ENCODE results near the gene FAM234A. TPM values are rescaled to one million over a fixed set of nuclear protein-coding genes. Genes with fewer than 3 reads are reported as not detected.

Gene FAM234A
- total RNA-seq, 6 experiments from 2014 or later = 31.7 to 64.8 (median 41.9) TPM

DNA sequence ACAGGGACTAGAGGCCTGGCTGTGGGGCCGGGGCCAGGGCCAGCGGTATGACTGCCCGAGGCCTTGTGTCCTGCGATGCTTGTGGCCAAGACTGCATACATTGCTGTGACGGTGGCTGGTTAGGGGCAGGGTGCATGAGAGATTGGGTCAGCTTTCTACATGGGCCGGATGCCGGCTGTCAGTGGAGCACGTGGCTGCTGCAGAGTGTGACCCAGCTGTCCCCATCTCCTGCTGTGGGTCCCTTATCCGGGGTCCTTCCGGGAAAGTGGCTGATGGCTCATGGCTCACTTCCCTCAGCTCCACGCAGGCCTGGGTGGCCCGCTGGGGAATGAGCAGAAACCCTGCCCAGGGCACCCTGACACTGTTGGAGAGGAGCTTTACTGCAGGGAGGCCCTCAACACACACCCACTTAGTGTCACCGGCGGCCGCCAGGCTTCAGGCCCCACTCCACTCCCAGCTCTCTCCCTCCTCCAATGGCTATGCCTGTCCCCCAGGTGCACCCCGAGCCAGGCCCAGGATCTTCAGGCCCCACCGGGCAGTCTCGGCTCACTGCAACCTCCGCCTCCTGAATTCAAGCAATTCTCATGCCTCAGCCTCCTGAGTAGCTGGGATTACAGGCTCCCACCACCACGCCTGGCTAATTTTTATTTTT lies 41.9 kb downstream of the FAM234A start:
- Histone ChIP-seq H3K4me3 (no peak overlapping the region), H3K27me3 (peaks cover 0 to 21% of the 10 kb centered on the region in 2 donors), H3K36me3 (no peaks in the 10 kb centered on the region), H3K9me3 (no peaks in the 10 kb centered on the region), H3K4me1 (peaks cover 0 to 5% (median 0%) of the 10 kb centered on the region in 4 donors), H3K27ac (no peak overlapping the region)
- TF ChIP-seq, protein P1, sequence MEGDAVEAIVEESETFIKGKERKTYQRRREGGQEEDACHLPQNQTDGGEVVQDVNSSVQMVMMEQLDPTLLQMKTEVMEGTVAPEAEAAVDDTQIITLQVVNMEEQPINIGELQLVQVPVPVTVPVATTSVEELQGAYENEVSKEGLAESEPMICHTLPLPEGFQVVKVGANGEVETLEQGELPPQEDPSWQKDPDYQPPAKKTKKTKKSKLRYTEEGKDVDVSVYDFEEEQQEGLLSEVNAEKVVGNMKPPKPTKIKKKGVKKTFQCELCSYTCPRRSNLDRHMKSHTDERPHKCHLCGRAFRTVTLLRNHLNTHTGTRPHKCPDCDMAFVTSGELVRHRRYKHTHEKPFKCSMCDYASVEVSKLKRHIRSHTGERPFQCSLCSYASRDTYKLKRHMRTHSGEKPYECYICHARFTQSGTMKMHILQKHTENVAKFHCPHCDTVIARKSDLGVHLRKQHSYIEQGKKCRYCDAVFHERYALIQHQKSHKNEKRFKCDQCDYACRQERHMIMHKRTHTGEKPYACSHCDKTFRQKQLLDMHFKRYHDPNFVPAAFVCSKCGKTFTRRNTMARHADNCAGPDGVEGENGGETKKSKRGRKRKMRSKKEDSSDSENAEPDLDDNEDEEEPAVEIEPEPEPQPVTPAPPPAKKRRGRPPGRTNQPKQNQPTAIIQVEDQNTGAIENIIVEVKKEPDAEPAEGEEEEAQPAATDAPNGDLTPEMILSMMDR (IDR thresholded peaks at IDR 0.05) = no peak
- TF ChIP-seq POLR2A (IDR thresholded peaks at IDR 0.05) = no peak
- WGBS (ENCODE audit: insufficient coverage, low coverage, low lambda C conversion rate, missing lambda C conversion rate) = 67% methylated on average over 1 of the region's 20 CpGs
- ATAC-seq (peak in 3 of 4 donors; percentile 30 to 39 (median 37)), DNase-seq (peak in 1 of 3 donors; percentile 22)
- intact Hi-C loops (cut with DNase I) = no loop called here

DNA sequence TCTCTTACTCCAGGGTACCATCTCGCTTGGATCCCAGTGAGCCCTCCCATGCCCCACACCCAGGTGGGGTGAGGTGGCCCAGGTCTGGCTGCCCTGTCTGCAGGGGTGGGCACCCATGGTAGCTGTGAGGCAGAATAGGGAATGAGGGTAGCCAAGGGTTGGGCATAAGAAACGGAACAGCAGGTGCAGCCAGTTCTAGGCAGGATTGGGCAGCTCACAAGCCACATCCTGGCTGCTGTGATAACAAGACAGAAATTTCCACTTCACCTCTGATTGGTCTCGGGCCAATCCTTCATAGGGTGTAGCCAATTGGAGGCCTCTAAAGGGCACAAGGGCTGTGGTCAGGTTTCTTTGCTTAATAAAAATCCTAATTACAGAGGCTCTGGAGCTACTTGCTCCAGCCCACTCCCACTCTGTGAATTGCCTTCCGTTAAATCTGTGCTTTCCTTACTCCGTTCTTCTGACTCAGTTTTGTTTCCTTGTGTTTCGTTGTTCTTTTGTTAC lies 44.3 kb downstream of the FAM234A start:
- no peak overlapping the region for H3K27ac ChIP-seq
- H3K36me3 ChIP-seq = no peaks in the 10 kb centered on the region
- peaks cover 0 to 5% (median 0%) of the 10 kb centered on the region in 4 donors for H3K4me1 ChIP-seq
- peaks cover 0 to 22% of the 10 kb centered on the region in 2 donors for H3K27me3 ChIP-seq
- peak in 1 of 4 donors; percentile 11 for ATAC-seq
- H3K9me3 ChIP-seq = no peaks in the 10 kb centered on the region
- no peak overlapping the region for H3K4me3 ChIP-seq
- DNase-seq = no peak
- TF ChIP-seq, protein P1 (IDR thresholded peaks at IDR 0.05) = no peak
- no peak for TF ChIP-seq POLR2A (IDR thresholded peaks at IDR 0.05)
- WGBS (ENCODE audit: insufficient coverage, low coverage, low lambda C conversion rate, missing lambda C conversion rate) = 68% methylated on average over 5 of the region's 6 CpGs
- intact Hi-C loops (cut with DNase I) = no loop called here

DNA sequence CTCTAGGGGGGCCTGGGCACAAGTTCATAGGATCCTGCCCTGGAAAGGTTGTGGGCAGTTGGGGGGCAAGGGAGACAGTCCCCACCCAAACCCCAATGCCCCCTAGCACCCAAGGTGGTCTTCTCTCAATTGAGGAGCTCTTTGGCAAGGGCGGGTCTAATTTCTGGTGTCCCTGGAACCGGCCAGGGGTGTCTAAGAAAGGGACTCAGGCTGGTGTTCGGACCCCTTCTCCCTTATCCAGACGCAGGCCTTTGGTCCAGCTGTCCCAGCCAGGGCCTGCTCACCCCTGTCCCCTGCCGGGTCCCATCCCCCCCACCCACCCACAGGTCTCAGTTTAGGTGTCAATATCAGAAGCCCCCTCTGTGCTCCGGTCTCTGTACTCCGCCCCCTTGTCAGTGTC lies 44.9 kb downstream of the FAM234A start:
- peaks cover 0 to 5% (median 0%) of the 10 kb centered on the region in 4 donors for H3K4me1 ChIP-seq
- no peaks in the 10 kb centered on the region for H3K36me3 ChIP-seq
- intact Hi-C loops (cut with DNase I) = no loop called here
- H3K4me3 ChIP-seq = no peak overlapping the region
- no CpG with 5 or more reads among the region's 7 CpGs for WGBS (ENCODE audit: insufficient coverage, low coverage, low lambda C conversion rate, missing lambda C conversion rate)
- DNase-seq (no peak), ATAC-seq (no peak)
- H3K9me3 ChIP-seq = no peaks in the 10 kb centered on the region
- H3K27me3 ChIP-seq = peaks cover 0 to 19% of the 10 kb centered on the region in 2 donors
- H3K27ac ChIP-seq = no peak overlapping the region
- no peak for TF ChIP-seq POLR2A (IDR thresholded peaks at IDR 0.05)
- TF ChIP-seq, protein P1 (IDR thresholded peaks at IDR 0.05) = no peak

DNA sequence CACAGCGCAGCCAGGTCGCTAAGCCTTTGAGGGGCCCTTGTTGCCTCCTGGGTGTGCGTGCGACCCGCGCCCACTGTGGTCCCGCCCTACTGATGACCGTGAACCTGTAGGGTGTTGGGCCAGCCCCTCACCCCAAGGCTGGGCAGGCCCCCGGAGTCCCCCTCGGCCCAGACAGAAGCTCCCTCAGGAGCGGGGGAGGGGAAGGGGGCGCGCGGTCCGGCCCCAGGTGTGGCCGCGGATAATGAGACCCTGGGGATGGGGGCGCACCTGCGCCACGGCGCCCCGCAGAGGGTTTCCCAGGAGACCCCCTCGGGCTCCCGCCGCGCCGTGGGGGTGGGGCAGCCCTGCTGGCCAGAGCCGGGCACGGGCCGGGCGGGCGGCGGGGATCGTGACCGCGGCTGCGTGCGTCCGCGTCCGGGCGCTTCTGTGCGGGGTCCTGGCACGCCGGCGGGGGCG lies 45.4 kb downstream of the FAM234A start:
- no peaks in the 10 kb centered on the region for H3K9me3 ChIP-seq
- H3K4me3 ChIP-seq = no peak overlapping the region
- H3K27me3 ChIP-seq = peaks cover 0 to 18% of the 10 kb centered on the region in 2 donors
- intact Hi-C loops (cut with DNase I) = no loop called here
- H3K27ac ChIP-seq = no peak overlapping the region
- peaks cover 0 to 4% (median 0%) of the 10 kb centered on the region in 4 donors for H3K4me1 ChIP-seq
- no peaks in the 10 kb centered on the region for H3K36me3 ChIP-seq
- no peak for ATAC-seq
- no peak for TF ChIP-seq POLR2A (IDR thresholded peaks at IDR 0.05)
- TF ChIP-seq, protein P1 (IDR thresholded peaks at IDR 0.05) = no peak
- WGBS (ENCODE audit: insufficient coverage, low coverage, low lambda C conversion rate, missing lambda C conversion rate) = 9% methylated on average over 10 of the region's 47 CpGs
- no peak for DNase-seq

Measured in right lobe of liver (tissue), 6 donors.